ENCODE measurements around the gene CNOT6. TPM values are rescaled to one million over a fixed set of nuclear protein-coding genes. Genes with fewer than 3 reads are reported as not detected.

The CNOT6 gene
- polyA plus RNA-seq, 1 of the 3 experiments (the other 2 are of a cell fraction) = 17.1 TPM

GRCh38 chr5:180466316-180466715 is 27.9 kb upstream of the CNOT6 start:
- WGBS (ENCODE audit: low lambda C conversion rate) = 85% methylated on average over 9 of the region's 15 CpGs
- no peak for DNase-seq
- H3K36me3 ChIP-seq (replicated peaks in 1 of 2; ENCODE audit: control insufficient read depth in 1 of 2, insufficient read depth in 2 of 2, low read length in 1 of 2) = no peaks in the 10 kb centered on the region
- no peaks in the 10 kb centered on the region for H3K27me3 ChIP-seq (ENCODE audit: insufficient read depth)
- no peaks in the 10 kb centered on the region for H3K9me3 ChIP-seq
- H3F3A ChIP-seq (replicated peaks; ENCODE audit: insufficient read depth) = no peaks in the 10 kb centered on the region
- ChIA-PET CTCF (interaction anchor here (0.9 to 6.1 kb wide), 4 partner anchors 10 to 339 kb away, joined by 3 to 32 read pairs (median 5); no protein-coding TSS in a partner anchor), POLR2A (no interaction called here)
- H3K79me2 ChIP-seq (ENCODE audit: insufficient read depth) = no peaks in the 10 kb centered on the region
- no peaks in the 10 kb centered on the region for H3K9me2 ChIP-seq
- no peak overlapping the region for H3K4me2 ChIP-seq
- no peaks in the 10 kb centered on the region; a peak in 1 of 4 replicates for H3K4me1 ChIP-seq (ENCODE audit: control insufficient read depth in 1 of 2, insufficient read depth in 2 of 2, low read depth in 1 of 2, low read length in 1 of 2)
- TF ChIP-seq TAF1 (IDR thresholded peaks at IDR 0.05; ENCODE audit: borderline replicate concordance, low read depth, low read length) (no peak), JUND (IDR thresholded peaks at IDR 0.05) (no peak), RCOR1 (IDR thresholded peaks at IDR 0.05; ENCODE audit: low read length) (no peak), REST (IDR thresholded peaks at IDR 0.05; ENCODE audit: low read depth, low read length) (no peak), EP300 (IDR thresholded peaks at IDR 0.05; ENCODE audit: borderline replicate concordance in 1 of 2, low read depth in 1 of 2, low read length in 1 of 2) (no peak), NFIC (IDR thresholded peaks at IDR 0.05; ENCODE audit: borderline replicate concordance) (no peak), YY1 (IDR thresholded peaks at IDR 0.05; ENCODE audit: low read depth) (no peak)
- no peak overlapping the region for H2AFZ ChIP-seq (ENCODE audit: low read depth)
- H3K9ac ChIP-seq = no peak overlapping the region
- H3K27ac ChIP-seq (ENCODE audit: low read depth in 2 of 2, low read length in 1 of 2) = no peak overlapping the region
- no peaks in the 10 kb centered on the region for H4K20me1 ChIP-seq (ENCODE audit: insufficient read depth)
- no peak overlapping the region for H3K4me3 ChIP-seq (ENCODE audit: low read depth in 2 of 2, low read length in 1 of 2)

GRCh38 chr5:180467028-180467975 is 26.9 kb upstream of the CNOT6 start:
- Histone ChIP-seq H4K20me1 (ENCODE audit: insufficient read depth) (no peaks in the 10 kb centered on the region), H3K4me3 (ENCODE audit: low read depth in 2 of 2, low read length in 1 of 2) (no peak overlapping the region), H3K4me1 (ENCODE audit: control insufficient read depth in 1 of 2, insufficient read depth in 2 of 2, low read depth in 1 of 2, low read length in 1 of 2) (no peaks in the 10 kb centered on the region; a peak in 1 of 4 replicates), H3K9me3 (no peaks in the 10 kb centered on the region), H2AFZ (ENCODE audit: low read depth) (no peak overlapping the region), H3K27ac (ENCODE audit: low read depth in 2 of 2, low read length in 1 of 2) (no peak overlapping the region), H3K27me3 (ENCODE audit: insufficient read depth) (no peaks in the 10 kb centered on the region), H3F3A (replicated peaks; ENCODE audit: insufficient read depth) (no peaks in the 10 kb centered on the region), H3K9ac (no peak overlapping the region), H3K9me2 (no peaks in the 10 kb centered on the region), H3K36me3 (replicated peaks in 1 of 2; ENCODE audit: control insufficient read depth in 1 of 2, insufficient read depth in 2 of 2, low read length in 1 of 2) (no peaks in the 10 kb centered on the region), H3K79me2 (ENCODE audit: insufficient read depth) (no peaks in the 10 kb centered on the region), H3K4me2 (no peak overlapping the region)
- 45% methylated on average over 20 of the region's 22 CpGs for WGBS (ENCODE audit: low lambda C conversion rate)
- CTCF ChIA-PET = interaction anchor here (0.9 to 6.1 kb wide), 7 partner anchors 11 to 340 kb away, joined by 3 to 32 read pairs (median 4); no protein-coding TSS in a partner anchor
- no peak for TF ChIP-seq USF2 (IDR thresholded peaks at IDR 0.05; ENCODE audit: borderline replicate concordance, low read depth, low read length)
- no peak for TF ChIP-seq TAF1 (IDR thresholded peaks at IDR 0.05; ENCODE audit: borderline replicate concordance, low read depth, low read length)
- TF ChIP-seq FOSL2 (IDR thresholded peaks at IDR 0.05; ENCODE audit: borderline replicate concordance, low read depth) = no peak
- TF ChIP-seq USF1 (IDR thresholded peaks at IDR 0.05; ENCODE audit: borderline replicate concordance, low read depth) = no peak
- TF ChIP-seq REST (IDR thresholded peaks at IDR 0.05; ENCODE audit: low read depth, low read length) = no peak
- TF ChIP-seq TCF12 (IDR thresholded peaks at IDR 0.05) = no peak
- no peak for TF ChIP-seq FOXM1 (IDR thresholded peaks at IDR 0.05; ENCODE audit: low read depth)
- TF ChIP-seq GATA2 (CRISPR knock-in tag; IDR thresholded peaks at IDR 0.05) = no peak
- DNase-seq = no peak
- POLR2A ChIA-PET = no interaction called here
